Fibroblast of mammary gland (primary cell): ENCODE measurements around the gene ZC3H18.

ENCODE experiments used
- DNase-seq: peaks from one replicate; pipeline ENCODE4 v3.0.0-alpha.2; 2010; ENCODE audit warnings: low read depth
- H3K4me3 ChIP-seq: 2 replicates; pipeline ENCODE4 v1.5.1; 2011; ENCODE audit warnings: low read depth, mild to moderate bottlenecking, low read length, moderate library complexity; ENCODE audit not compliant: control insufficient read depth
- CTCF ChIP-seq: conservative IDR thresholded peaks from 2 replicates; pipeline ENCODE4 v1.5.1; 2011; ENCODE audit warnings: low read depth, low read length, inconsistent platforms; ENCODE audit not compliant: control insufficient read depth, insufficient read depth

The ZC3H18 gene

GRCh38 chr16:88550246-88550661 lies 19.9 kb upstream of the ZC3H18 start:
- H3K4me3 ChIP-seq = no peak overlapping the region
- no peak for DNase-seq
- no peak for TF ChIP-seq CTCF

GRCh38 chr16:88552166-88552565 lies 18.0 kb upstream of the ZC3H18 start:
- H3K4me3 ChIP-seq = no peak overlapping the region
- no peak for DNase-seq
- no peak for TF ChIP-seq CTCF

DNA sequence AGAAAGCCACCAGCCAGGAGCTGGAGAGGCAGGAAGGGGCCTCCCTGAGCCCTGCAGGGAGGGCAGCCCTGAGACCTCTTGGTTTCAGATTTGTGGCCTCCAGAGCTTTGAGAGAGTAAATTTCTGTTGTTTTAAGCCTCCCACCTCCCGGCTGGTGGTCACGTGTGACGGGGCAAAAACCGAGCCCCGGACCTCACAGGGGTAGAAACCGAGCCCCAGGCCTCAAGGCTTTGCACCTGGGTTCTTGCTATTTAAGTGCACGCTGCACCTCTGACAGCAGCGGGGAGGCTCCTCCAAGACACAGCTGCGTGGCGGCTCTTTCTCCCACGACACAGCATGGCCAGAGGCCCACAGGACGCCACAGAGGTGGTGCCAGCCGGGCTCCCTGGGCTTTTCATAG lies 17.4 kb upstream of the ZC3H18 start:
- no peak for DNase-seq
- TF ChIP-seq CTCF = no peak
- no peak overlapping the region for H3K4me3 ChIP-seq

DNA sequence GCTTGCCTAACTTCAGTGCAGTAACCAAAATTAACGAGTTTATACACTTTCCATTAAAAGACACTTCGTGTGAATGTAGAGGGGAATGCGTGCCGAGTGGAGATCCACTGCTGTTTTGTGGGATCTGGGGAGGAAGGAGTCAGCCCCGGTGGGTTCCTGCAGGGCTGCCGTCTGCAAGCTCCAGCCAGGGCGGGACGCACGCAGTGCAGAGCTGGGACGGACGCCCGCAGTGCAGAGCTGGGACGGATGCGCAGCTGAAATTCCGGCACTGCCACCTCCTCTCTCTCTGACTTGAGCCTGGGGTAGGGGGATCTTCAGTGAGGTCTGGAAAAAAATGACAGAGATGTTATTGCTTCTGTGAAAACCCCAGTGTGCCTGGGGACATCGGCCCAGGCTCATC lies 16.5 kb upstream of the ZC3H18 start:
- no peak for TF ChIP-seq CTCF
- no peak overlapping the region for H3K4me3 ChIP-seq
- DNase-seq = no peak

DNA sequence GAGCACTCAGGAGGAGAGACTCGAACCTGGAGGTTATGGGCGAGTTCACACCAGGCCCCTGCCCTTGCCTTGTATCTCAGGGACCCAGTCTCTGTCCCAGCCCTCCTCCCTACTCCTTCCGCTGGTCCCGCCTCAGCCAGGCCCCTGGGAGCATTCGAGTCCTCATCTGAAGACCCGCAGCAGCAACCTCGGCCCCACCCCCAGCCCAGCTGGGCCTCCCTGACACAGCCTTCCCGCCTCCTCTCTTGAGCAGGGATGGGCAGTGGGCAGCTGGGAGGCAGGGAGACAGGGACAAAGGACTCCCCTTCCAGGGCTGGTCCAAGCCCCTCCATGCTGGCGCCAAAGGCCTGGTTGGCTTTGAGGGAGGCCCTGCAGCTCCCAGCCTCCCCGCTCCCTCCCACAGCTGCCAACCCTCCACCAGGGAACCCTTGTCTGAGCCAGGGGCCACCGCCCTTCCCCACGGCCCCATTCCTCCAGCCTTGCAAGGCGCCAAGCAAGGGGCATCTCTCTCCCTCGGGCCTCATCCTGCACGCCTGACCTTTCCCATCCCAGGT lies 15.4 kb upstream of the ZC3H18 start:
- TF ChIP-seq CTCF = no peak
- DNase-seq = no peak
- H3K4me3 ChIP-seq = no peak overlapping the region

DNA sequence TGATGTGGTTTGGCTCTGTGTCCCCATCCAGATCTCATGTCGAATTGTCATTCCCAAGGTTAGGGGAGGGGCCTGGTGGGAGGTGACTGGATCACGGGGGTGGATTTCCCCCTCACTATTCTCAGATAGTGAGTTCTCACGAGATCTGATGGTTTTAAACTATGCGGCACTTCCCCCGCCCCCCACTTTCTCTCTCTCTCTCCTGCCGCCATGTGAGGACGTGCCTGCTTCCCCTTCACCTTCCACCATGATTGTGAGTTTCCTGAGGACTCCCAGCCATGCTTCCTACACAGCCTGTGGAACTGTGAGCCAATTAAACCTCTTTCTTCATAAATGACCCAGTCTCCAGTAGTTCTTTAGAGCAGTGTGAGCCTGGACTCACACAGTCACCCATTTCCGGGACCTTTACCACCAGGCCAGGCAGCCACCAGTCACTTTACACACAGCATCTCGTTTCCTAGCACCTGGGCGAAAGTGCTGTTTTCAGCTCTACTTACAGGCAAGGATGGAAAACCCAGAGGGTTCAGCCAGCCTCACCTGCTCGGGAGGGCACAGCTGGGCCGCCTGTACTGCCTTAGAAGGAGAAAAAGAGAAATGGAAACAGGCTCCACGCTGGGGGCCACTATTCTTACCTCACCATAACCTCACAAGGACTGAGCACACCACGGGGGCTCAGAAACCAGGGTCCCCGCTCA lies 13.8 kb upstream of the ZC3H18 start:
- no peak for TF ChIP-seq CTCF
- DNase-seq = no peak
- no peak overlapping the region for H3K4me3 ChIP-seq
